IMR-90 (cell line): ENCODE results near the gene CHN2.

Source experiments
- CTCF ChIP-seq: conservative IDR thresholded peaks from 2 replicates; pipeline ENCODE4 v1.5.1; 2012; ENCODE audit warnings: mild to moderate bottlenecking, low read depth, low read length, improper control_type of control experiment
- FOS ChIP-seq: fragments of 150-350 bp; IDR thresholded peaks from 2 replicates; pipeline ENCODE4 v1.6.1; 2016; ENCODE audit warnings: low read depth, low read length
- RFX5 ChIP-seq: IDR thresholded peaks from 2 replicates; pipeline ENCODE4 v1.8.0; 2012; ENCODE audit warnings: low read depth, mild to moderate bottlenecking, low read length, moderate library complexity

- TF ChIP-seq CTCF: no peak
- no peak for TF ChIP-seq RFX5
- TF ChIP-seq FOS: no peak
Measured at GRCh38 chr7:29162577-29162976, 32.0 kb upstream of the CHN2 start.
